ENCODE data around the gene SF1.

DNA sequence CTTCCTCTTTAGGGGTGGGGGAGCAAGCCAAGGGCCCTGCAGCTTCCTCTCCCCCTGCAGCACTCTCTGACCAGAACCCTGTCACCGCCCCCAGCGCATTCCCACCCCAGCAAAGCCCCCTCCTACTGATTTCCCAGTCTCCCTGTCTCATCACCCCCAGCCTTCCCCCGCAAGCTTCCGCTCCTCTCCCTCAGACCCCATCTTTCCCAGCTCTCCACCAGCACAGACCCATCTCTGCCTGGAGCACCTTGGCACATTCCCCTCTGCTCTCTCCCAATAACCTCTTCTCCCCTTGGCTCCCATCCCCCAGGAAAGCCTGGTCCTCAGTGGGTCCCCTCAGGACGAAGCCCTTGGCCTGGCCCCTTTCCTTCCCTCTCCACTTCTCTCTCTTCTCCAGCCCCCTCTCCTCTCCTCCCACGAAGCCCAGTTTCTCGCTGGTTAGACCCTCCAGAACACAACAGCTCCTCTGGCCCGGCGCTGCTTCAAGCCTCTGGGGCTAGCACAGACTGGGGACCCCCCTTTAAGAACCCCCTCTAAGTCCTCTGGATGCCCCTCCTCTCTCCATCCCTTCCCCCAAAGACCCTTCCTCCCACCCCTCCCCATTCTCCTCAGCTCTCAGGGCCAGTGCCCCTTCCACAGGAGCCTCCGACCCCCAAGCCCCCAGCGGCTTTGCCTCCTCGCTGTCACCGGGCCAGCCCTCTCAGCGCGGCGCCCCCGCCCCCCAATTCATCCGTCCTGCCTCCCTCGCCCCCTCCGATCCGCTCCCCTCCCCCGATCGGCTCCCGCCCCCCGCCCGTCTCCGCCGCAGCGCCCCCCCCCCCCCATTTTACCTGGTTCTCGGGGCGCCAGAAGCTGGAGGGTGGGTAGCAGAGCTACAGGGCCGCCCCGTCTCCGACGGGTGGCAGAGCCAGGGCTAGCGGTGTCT is 55.9 kb downstream of the SF1 start:
- TF ChIP-seq, protein P1, sequence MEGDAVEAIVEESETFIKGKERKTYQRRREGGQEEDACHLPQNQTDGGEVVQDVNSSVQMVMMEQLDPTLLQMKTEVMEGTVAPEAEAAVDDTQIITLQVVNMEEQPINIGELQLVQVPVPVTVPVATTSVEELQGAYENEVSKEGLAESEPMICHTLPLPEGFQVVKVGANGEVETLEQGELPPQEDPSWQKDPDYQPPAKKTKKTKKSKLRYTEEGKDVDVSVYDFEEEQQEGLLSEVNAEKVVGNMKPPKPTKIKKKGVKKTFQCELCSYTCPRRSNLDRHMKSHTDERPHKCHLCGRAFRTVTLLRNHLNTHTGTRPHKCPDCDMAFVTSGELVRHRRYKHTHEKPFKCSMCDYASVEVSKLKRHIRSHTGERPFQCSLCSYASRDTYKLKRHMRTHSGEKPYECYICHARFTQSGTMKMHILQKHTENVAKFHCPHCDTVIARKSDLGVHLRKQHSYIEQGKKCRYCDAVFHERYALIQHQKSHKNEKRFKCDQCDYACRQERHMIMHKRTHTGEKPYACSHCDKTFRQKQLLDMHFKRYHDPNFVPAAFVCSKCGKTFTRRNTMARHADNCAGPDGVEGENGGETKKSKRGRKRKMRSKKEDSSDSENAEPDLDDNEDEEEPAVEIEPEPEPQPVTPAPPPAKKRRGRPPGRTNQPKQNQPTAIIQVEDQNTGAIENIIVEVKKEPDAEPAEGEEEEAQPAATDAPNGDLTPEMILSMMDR (conservative IDR thresholded peaks at IDR 0.05; ENCODE audit: low read length), result no peak
- no peak for TF ChIP-seq EZH2phosphoT487 (IDR thresholded peaks at IDR 0.05; ENCODE audit: borderline replicate concordance, low read depth, low read length)
